H1 (cell line): ENCODE data around the gene UFSP2. TPM values are rescaled to one million over a fixed set of nuclear protein-coding genes. Genes with fewer than 3 reads are reported as not detected.

ENCODE experiments used
- E2F6 ChIP-seq: IDR thresholded peaks from 2 replicates; pipeline ENCODE4 v1.6.1; 2012; ENCODE audit warnings: inconsistent platforms
- JUN ChIP-seq: IDR thresholded peaks from 2 replicates; pipeline ENCODE4 v1.6.1; 2011; ENCODE audit warnings: low read depth, mild to moderate bottlenecking, improper control_type of control experiment, low read length
- KDM1A ChIP-seq: fragments of 200-600, 300-600 bp; sonication (generic); IDR thresholded peaks from 2 replicates; pipeline ENCODE4 v1.7.1; 2016; ENCODE audit warnings: mild to moderate bottlenecking, low read length, borderline replicate concordance
- RNF2 ChIP-seq: fragments of 200-900, 300-1000 bp; sonication (generic); IDR thresholded peaks from 2 replicates; pipeline ENCODE4 v1.7.1; 2016; ENCODE audit warnings: borderline replicate concordance, low read depth, mild to moderate bottlenecking, antibody characterized with exemption, low read length; ENCODE audit not compliant: poor library complexity, severe bottlenecking; ENCODE audit errors: missing control alignments
- YY1 ChIP-seq: IDR thresholded peaks from 2 replicates; pipeline ENCODE4 v1.6.1; 2011; ENCODE audit warnings: low read depth, mild to moderate bottlenecking, low read length
- polyA plus RNA-seq, 7 experiments: library from polyadenylated mRNA; depleted of rRNA in 3 of 7; stranded (reverse) in 5 of 7; unstranded in 2 of 7; fragments of >200 nt in 5 of 7; fragments of 200-250 nt in 2 of 7; gene quantifications; 1 replicate in 5 of 7; 2 replicates in 1 of 7; 4 replicates in 1 of 7; pipeline versions ENCODE4 v1.2.1 to v1.2.3, GENCODE V29; 2011 to 2013; ENCODE audit warnings: missing spikeins in 2 of 7, mixed read lengths in 2 of 7
- total RNA-seq: library from RNA; stranded (reverse); fragmentation: NEBNext Ultra II Directional; extraction: Animal tissue kit (Norgen Biotek cat#: 25700); gene quantifications from 2 replicates; pipeline ENCODE4 v1.2.1, GENCODE V29; 2021

The UFSP2 gene
- total and polyA plus RNA-seq, 2 of the 8 experiments (the other 6 are each of a cell fraction or from before 2014, with no cell fraction given): 22.9 to 26.0 TPM

GRCh38 chr4:185465707-185466106 is 39.9 kb upstream of the UFSP2 start (continued):
- TF ChIP-seq E2F6 (no peak), RNF2 (no peak), JUN (no peak), YY1 (no peak), KDM1A (no peak)
